Spinal cord (tissue), 10 donors: ENCODE data around the gene TMEM147. TPM values are rescaled to one million over a fixed set of nuclear protein-coding genes. Genes with fewer than 3 reads are reported as not detected.

Experiments
- DNase-seq, 6 donors: peaks; one replicate each; pipeline versions ENCODE4 v3.0.0 to v3.0.0-alpha.2; 2013 to 2015; ENCODE audit warnings: low spot score in 6 of 6, low read depth in 4 of 6
- H3K27ac ChIP-seq: one replicate; pipeline ENCODE4 v1.5.1; 2013; ENCODE audit warnings: low read depth, low read length, control low read depth
- H3K27me3 ChIP-seq: one replicate; pipeline ENCODE4 v1.6.1; 2013; ENCODE audit warnings: low read length; ENCODE audit not compliant: control insufficient read depth, insufficient read depth
- H3K36me3 ChIP-seq: one replicate; pipeline ENCODE4 v1.6.1; 2013; ENCODE audit warnings: low read length; ENCODE audit not compliant: control insufficient read depth, insufficient read depth
- H3K4me1 ChIP-seq: one replicate; pipeline ENCODE4 v1.6.1; 2013; ENCODE audit warnings: low read length; ENCODE audit not compliant: control insufficient read depth, insufficient read depth
- H3K4me3 ChIP-seq: one replicate; pipeline ENCODE4 v1.5.1; 2013; ENCODE audit warnings: low read depth, low read length, control low read depth
- H3K9me3 ChIP-seq: one replicate; pipeline ENCODE4 v1.6.1; 2013; ENCODE audit warnings: low read length; ENCODE audit not compliant: control insufficient read depth, insufficient read depth
- WGBS: methylation state at CpG from one replicate; pipeline ENCODE4 v1.1.5; 2013; ENCODE audit warnings: missing lambda C conversion rate; ENCODE audit not compliant: insufficient coverage; 5-methylcytosine and 5-hydroxymethylcytosine counted together
- polyA plus RNA-seq, 2 donors: library from polyadenylated mRNA; unstranded; fragments of 120-200 nt; gene quantifications; one replicate each; pipeline ENCODE4 v1.2.1, GENCODE V29; 2013; ENCODE audit not compliant: insufficient read length in 2 of 2
- total RNA-seq, 2 donors: library from RNA; depleted of rRNA in 1 of 2; stranded (reverse); fragments of 120-200 nt in 1 of 2; fragments of >200 nt in 1 of 2; gene quantifications; one replicate each; pipeline versions ENCODE4 v1.2.3 to v1.2.4, GENCODE V29; 2013 to 2014
- donor health status: healthy.

TMEM147 gene
- total and polyA plus RNA-seq, 4 donors = 58.2 to 126 (median 109) TPM

DNA sequence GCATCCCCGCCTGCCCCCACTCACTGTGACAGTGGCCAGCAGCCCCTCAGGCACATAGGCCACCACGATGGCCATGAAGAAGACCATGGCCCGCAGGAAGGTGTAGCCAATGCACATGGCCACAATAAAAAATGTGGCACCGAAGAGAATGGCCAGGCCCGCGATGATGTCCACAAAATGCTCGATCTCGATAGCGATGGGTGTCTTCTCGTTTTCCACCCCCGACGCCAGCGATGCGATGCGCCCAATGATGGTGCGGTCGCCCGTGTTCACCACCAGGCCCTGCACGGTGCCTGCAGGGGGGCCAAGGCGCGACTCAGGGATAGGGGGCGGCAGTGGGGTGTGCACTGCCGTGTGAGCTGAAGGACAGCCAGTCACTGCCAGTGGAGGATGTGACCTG, 14.4 kb downstream of the TMEM147 start:
- no peak for DNase-seq
- no peak overlapping the region for H3K4me3 ChIP-seq
- 89% methylated on average over 23 of the region's 23 CpGs for whole genome bisulfite sequencing
- peaks cover 15% of the 10 kb centered on the region for H3K4me1 ChIP-seq
- H3K36me3 ChIP-seq = no peaks in the 10 kb centered on the region
- no peak overlapping the region for H3K27ac ChIP-seq
- H3K9me3 ChIP-seq = no peaks in the 10 kb centered on the region
- peaks cover 28% of the 10 kb centered on the region for H3K27me3 ChIP-seq

DNA sequence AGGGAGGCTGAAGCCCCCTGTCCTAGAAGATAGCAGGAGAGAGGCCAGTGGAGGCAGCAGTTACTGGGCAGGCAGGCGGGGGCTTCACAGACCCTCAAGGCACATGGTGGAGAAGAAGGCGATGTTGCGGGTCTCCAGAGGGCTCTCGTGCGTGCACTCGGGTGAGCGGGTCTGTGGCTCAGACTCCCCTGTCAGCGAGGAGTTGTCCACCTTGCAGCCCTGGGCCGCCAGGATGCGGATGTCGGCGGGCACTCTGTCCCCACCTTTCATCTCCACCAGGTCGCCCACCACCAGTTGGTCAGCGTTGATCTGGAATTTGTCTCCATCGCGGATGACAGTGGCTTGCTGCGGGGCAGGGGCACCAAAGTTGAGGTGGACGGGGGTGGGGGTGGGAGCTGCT, 14.8 kb downstream of the TMEM147 start:
- 89% methylated on average over 16 of the region's 18 CpGs for WGBS
- Histone ChIP-seq H3K36me3 (no peaks in the 10 kb centered on the region), H3K27me3 (peaks cover 28% of the 10 kb centered on the region), H3K4me1 (peaks cover 15% of the 10 kb centered on the region), H3K4me3 (no peak overlapping the region), H3K27ac (no peak overlapping the region), H3K9me3 (no peaks in the 10 kb centered on the region)
- no peak for DNase-seq

DNA sequence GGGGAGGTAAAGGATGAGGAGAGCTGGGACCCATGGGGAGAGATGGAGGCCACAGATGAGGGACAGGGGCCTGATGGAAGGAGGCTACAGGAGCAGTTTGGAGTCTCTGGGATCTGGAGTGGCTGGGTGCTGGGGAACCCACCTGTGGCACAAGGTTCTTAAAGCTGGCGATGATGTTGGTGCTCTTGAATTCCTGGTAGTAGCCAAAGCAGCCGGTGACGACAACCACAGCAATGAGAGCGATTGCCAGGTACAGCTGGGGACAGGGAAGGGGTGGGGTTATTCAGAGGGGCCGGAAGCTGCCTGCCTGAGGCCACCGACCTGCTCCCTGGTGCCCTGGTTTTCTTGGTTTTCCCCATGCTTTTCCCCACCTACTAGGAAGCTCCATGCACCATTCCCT, 15.3 kb downstream of the TMEM147 start:
- WGBS = 67% methylated on average over 3 of the region's 6 CpGs
- Histone ChIP-seq H3K36me3 (no peaks in the 10 kb centered on the region), H3K4me1 (peaks cover 15% of the 10 kb centered on the region), H3K27ac (no peak overlapping the region), H3K9me3 (no peaks in the 10 kb centered on the region), H3K27me3 (peaks cover 28% of the 10 kb centered on the region), H3K4me3 (no peak overlapping the region)
- no peak for DNase-seq

DNA sequence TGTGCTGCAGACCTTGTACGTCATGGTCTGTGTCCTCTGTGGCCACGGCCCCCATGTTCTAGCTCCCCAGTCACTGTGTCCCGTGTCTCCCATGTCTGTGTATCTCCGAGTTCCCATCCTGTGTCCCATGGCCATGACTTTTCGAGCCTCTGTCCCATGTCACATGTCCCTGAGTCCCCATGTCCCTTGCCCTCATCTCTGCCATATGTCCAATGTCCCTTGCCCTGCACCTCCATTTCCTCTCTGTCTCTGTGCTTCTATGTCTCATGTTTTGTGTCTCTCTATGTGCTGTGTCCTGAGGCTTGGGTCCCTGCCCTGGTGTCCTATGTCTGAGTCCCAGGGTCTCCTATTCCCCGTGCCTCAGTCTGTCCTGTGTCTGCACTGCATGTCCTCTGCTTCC, 16.0 kb downstream of the TMEM147 start:
- no peak overlapping the region for H3K4me3 ChIP-seq
- WGBS = 82% methylated on average over 5 of the region's 6 CpGs
- DNase-seq = no peak
- no peak overlapping the region for H3K27ac ChIP-seq
- H3K4me1 ChIP-seq = peaks cover 15% of the 10 kb centered on the region
- H3K9me3 ChIP-seq = no peaks in the 10 kb centered on the region
- peaks cover 28% of the 10 kb centered on the region for H3K27me3 ChIP-seq
- H3K36me3 ChIP-seq = no peaks in the 10 kb centered on the region

DNA sequence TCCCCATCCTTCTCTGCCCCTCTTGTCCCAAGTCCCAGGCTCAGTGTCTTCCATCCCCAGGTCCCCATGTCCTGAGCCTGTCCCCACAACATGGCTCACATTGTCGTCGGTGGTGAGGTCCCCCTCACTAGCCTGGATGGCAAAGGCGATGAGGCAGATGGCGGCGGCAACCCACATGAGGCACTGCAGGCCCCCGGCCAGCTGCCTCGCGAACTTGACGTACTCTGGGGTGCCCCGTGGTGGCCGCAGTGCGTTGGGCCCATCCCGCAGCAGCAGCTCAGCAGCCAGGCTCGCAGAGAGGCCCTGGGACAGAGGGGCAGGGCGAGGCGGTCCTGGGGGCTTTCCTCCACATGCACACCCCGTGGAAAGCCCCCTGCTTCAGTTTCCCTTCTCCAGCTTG, 16.9 kb downstream of the TMEM147 start:
- DNase-seq = no peak
- H3K27me3 ChIP-seq = peaks cover 26% of the 10 kb centered on the region
- no peaks in the 10 kb centered on the region for H3K36me3 ChIP-seq
- peaks cover 14% of the 10 kb centered on the region for H3K4me1 ChIP-seq
- no peak overlapping the region for H3K4me3 ChIP-seq
- H3K27ac ChIP-seq = no peak overlapping the region
- 60% methylated on average over 17 of the region's 17 CpGs for WGBS
- H3K9me3 ChIP-seq = no peaks in the 10 kb centered on the region

DNA sequence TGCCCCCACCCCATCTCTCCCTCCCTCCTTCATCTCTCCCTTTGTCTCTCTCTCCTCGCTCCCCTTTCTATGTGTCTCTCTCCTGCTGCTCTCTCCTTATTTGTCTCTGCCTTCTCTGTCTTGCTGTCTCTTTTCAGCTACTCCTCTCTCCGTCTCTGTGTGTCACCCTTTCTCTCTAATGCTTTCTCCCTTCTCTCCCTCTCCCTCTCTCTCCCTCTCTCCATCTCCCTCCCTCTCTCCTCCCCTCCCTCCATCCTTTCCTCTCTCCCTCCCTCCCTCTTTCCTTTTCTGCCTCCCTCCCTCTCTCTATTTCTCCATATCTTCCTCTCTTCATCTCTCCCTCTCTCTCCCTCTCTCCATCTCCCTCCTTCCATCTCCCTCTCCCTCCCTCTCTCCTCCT, 17.4 kb downstream of the TMEM147 start:
- no peak for DNase-seq
- Histone ChIP-seq H3K4me1 (peaks cover 10% of the 10 kb centered on the region), H3K4me3 (no peak overlapping the region), H3K27me3 (peaks cover 23% of the 10 kb centered on the region), H3K27ac (no peak overlapping the region), H3K9me3 (no peaks in the 10 kb centered on the region), H3K36me3 (no peaks in the 10 kb centered on the region)
- WGBS = 49% methylated on average over 2 of the region's 2 CpGs

DNA sequence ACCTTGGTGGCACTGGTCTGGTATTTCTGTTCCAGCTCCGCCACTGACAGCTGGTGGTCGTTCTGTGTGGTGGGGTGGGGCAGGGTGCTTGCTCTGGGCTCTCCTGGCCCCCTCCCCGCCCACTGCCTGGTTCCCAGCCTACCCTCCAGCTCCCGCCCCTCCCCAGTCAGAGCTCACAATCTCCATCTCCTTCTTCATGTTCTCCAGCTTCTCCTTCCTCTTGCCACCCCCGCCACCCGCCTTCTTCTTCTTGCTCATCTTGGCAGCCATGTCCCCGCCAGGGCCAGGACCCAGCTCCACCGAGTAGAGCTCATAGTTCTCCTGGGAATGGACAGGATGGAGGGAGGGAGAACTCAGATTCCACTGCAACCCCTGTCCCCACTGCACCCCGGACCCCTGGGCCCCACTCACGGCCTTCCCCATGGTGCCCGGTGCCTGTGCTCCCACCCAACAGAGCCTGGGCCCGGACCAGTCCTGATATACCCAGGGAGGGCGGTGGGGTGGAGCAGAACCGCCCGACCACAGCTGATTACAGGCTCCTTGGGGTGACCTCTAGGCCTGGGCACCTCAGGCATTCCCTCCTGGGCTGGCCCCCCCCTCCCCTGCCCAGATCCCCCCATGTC, 17.9 kb downstream of the TMEM147 start, which contains the start of gene ATP4A:
Gene ATP4A (minus strand): TSS at position 452 of the 623 bp plus-strand sequence. CDS start 29 bp downstream, at position 423.
- WGBS = 90% methylated on average over 7 of the region's 15 CpGs
- H3K36me3 ChIP-seq = no peaks in the 10 kb centered on the region
- no peak for DNase-seq

DNA sequence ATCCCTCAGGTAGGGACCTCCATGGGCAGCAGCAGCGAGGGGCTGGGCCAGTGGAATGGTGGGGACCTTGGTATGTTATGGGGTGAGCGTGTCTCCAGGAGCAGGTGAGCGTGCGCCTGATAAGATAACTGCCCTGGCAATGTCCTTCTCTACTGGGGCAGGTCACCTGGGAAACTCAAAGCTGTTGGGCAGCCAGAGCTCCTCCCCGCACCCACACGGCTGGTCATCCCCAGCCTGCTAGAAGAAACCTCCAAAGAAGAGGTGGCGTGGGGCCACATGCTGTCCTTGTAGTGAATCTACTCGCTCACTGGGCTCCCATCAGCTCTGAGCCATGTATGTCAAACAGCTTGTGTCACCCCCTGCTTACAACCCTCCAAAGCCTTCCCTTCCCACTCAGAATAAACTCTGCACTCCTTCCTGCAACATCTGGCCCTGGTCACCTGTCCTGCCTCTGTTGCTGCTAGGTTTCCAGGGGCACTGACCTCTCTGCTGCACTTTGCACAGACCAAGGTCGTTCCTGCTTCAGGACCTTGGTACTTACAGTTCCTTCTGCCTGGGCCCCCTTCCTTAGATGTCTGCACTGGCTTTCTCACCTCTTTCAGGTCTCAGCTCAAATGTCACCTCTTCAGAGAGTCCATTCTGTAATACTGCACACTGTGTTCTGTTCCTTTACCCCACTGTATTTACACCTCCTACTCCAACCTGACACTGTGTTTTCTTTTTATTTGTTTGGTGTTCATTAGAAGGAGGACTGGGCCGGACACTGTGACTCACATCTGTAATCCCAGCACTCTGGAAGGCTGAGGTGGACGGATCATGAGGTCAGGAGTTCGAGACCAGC, 19.8 kb downstream of the TMEM147 start:
- no peak overlapping the region for H3K27ac ChIP-seq
- no peaks in the 10 kb centered on the region for H3K4me1 ChIP-seq
- DNase-seq = no peak
- no peaks in the 10 kb centered on the region for H3K9me3 ChIP-seq
- H3K27me3 ChIP-seq = peaks cover 7% of the 10 kb centered on the region
- H3K36me3 ChIP-seq = no peaks in the 10 kb centered on the region
- H3K4me3 ChIP-seq = no peak overlapping the region
- 84% methylated on average over 8 of the region's 12 CpGs for WGBS

More for the DNA sequence above, 17.9 kb downstream of the TMEM147 start, which contains the start of gene ATP4A:
- H3K4me1 ChIP-seq = peaks cover 5% of the 10 kb centered on the region
- H3K4me3 ChIP-seq = no peak within 1 kb of the TSS
- H3K27me3 ChIP-seq = peaks cover 19% of the 10 kb centered on the region
- no peak within 1 kb of the TSS for H3K27ac ChIP-seq
- no peaks in the 10 kb centered on the region for H3K9me3 ChIP-seq

DNA sequence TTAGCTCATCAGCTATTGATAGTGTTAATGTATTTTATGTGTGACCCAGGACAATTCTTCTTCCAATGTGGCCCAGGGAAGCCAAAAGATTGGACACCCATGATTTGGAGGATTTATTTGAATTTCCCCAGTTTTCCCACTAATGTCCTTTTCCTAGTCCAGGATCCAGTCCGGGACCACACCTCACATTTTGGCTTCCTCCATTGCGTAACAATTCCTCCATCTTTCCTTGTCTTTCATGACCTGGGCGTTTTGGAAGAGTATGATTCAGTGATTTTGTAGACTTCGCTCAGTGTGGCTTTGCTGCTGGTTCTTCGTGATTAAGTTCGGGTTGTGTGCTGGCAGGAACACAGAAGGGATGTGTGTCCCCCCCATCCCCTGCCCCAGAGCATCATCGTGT, 21.3 kb downstream of the TMEM147 start:
- H3K27me3 ChIP-seq = no peaks in the 10 kb centered on the region
- H3K9me3 ChIP-seq = no peaks in the 10 kb centered on the region
- WGBS = no CpG with 5 or more reads among the region's 7 CpGs
- no peak overlapping the region for H3K27ac ChIP-seq
- no peak overlapping the region for H3K4me3 ChIP-seq
- H3K4me1 ChIP-seq = no peaks in the 10 kb centered on the region
- no peaks in the 10 kb centered on the region for H3K36me3 ChIP-seq
- no peak for DNase-seq
